Fibroblast of lung (primary cell): ENCODE measurements around the gene FAAH2.

ENCODE experiments used
- CTCF ChIP-seq, 2 donors: IDR thresholded peaks in 1 of 2; conservative IDR thresholded peaks in 1 of 2; 1 replicate in 1 of 2; 2 replicates in 1 of 2; pipeline ENCODE4 v1.5.1; 2011 to 2012; ENCODE audit warnings: low read length in 2 of 2, control low read depth in 1 of 2, inconsistent platforms in 1 of 2, low read depth in 1 of 2, mild to moderate bottlenecking in 1 of 2
- EZH2 ChIP-seq: IDR thresholded peaks from 2 replicates; pipeline ENCODE4 v1.5.1; 2012; ENCODE audit warnings: low read length, control low read depth, mild to moderate bottlenecking; ENCODE audit errors: missing control alignments

- TF ChIP-seq CTCF (conservative IDR thresholded peaks at IDR 0.05 in 1 of 2, IDR thresholded peaks at IDR 0.05 in 1 of 2; ENCODE audit: low read depth in 1 of 2, low read length in 2 of 2) (no peak), EZH2 (no peak)
These were observed 135.8 kb downstream of the FAAH2 start for GRCh38 chrX:57422289-57422688.
